B cell (primary cell): ENCODE measurements around the gene PARD3. TPM values are rescaled to one million over a fixed set of nuclear protein-coding genes. Genes with fewer than 3 reads are reported as not detected.

ENCODE experiments used
- ATAC-seq: fragments of 200-7000 bp; cut with Tn5 transposase; one replicate; pipeline ENCODE4 v1.10.0; 2021; ENCODE audit warnings: low read depth, mild to moderate bottlenecking, moderate number of reproducible peaks, moderate library complexity
- CTCF ChIA-PET: fragments of 350-600 bp; sonication (Branson Sonifier 250); formaldehyde crosslinking; loops from one replicate; lab custom pipeline; 2021; ENCODE audit warnings: antibody characterized with exemption, inconsistent platforms; lab: Charles Lee
- POLR2A ChIA-PET: fragments of 350-600 bp; sonication (Branson Sonifier 250); formaldehyde crosslinking; loops from one replicate; lab custom pipeline; 2021; ENCODE audit warnings: antibody characterized with exemption; lab: Charles Lee
- DNase-seq: peaks from one replicate; pipeline ENCODE4 v3.0.0; 2013
- H2AFZ ChIP-seq: 2 replicates; pipeline ENCODE4 v1.6.1; 2012; ENCODE audit warnings: mild to moderate bottlenecking, low read depth, low read length; ENCODE audit not compliant: insufficient read depth, poor library complexity, severe bottlenecking
- H3K27ac ChIP-seq, 2 donors: 1 replicate in 1 of 2; 2 replicates in 1 of 2; pipeline ENCODE4 v1.5.1; 2012 to 2013; ENCODE audit warnings: low read length in 2 of 2, mild to moderate bottlenecking in 2 of 2, moderate library complexity in 1 of 2
- H3K27me3 ChIP-seq, 4 experiments: fragments of 200-600 bp in 1 of 4; sonication (generic) in 1 of 4; replicated peaks in 1 of 4; 1 replicate in 2 of 4; 2 replicates in 2 of 4; pipeline versions ENCODE4 v1.6.1 to v1.7.0; 2013 to 2016; ENCODE audit warnings: low read length in 3 of 4, mild to moderate bottlenecking in 2 of 4, mixed read lengths in 1 of 4, moderate library complexity in 1 of 4; ENCODE audit not compliant: insufficient read depth in 4 of 4, control insufficient read depth in 3 of 4; ENCODE audit errors: control extremely low read depth in 1 of 4
- H3K36me3 ChIP-seq, 2 experiments: replicated peaks in 1 of 2; 1 replicate in 1 of 2; 2 replicates in 1 of 2; pipeline versions ENCODE4 v1.6.1 to v1.7.1; 2013; ENCODE audit warnings: low read length in 1 of 2; ENCODE audit not compliant: insufficient read depth in 2 of 2, control insufficient read depth in 1 of 2; ENCODE audit errors: control extremely low read depth in 1 of 2, extremely low read depth in 1 of 2
- H3K4me1 ChIP-seq, 2 donors: fragments of 200-600 bp in 1 of 2; sonication (generic) in 1 of 2; 1 replicate in 1 of 2; 2 replicates in 1 of 2; pipeline versions ENCODE4 v1.5.1 to v1.6.1; 2013 to 2017; ENCODE audit warnings: low read length in 2 of 2; ENCODE audit not compliant: control insufficient read depth in 2 of 2, insufficient read depth in 2 of 2
- H3K4me2 ChIP-seq: replicated peaks from 2 replicates; pipeline ENCODE3; 2012; ENCODE audit warnings: mild to moderate bottlenecking, low read depth, low read length; ENCODE audit not compliant: poor library complexity, severe bottlenecking
- H3K4me3 ChIP-seq, 5 experiments: fragments of 200-600 bp in 1 of 5; sonication (generic) in 1 of 5; 1 replicate in 3 of 5; 2 replicates in 2 of 5; pipeline versions ENCODE4 v1.5.1 to v1.7.0; 2011 to 2016; ENCODE audit warnings: low read length in 4 of 5, mild to moderate bottlenecking in 4 of 5, low read depth in 2 of 5, control low read depth in 1 of 5, moderate library complexity in 1 of 5; ENCODE audit not compliant: insufficient read depth in 1 of 5; ENCODE audit errors: control extremely low read depth in 1 of 5, extremely low read depth in 1 of 5
- H3K79me2 ChIP-seq: fragments of 200-600 bp; sonication (generic); one replicate; pipeline ENCODE4 v1.6.0; 2016; ENCODE audit warnings: low read length; ENCODE audit not compliant: control insufficient read depth, insufficient read depth
- H3K9ac ChIP-seq: fragments of 200-600 bp; sonication (generic); 2 replicates; pipeline ENCODE4 v1.6.1; 2017; ENCODE audit warnings: mild to moderate bottlenecking, low read length, moderate library complexity
- H3K9me3 ChIP-seq, 3 donors: one replicate each; pipeline versions ENCODE4 v1.6.1 to v1.7.1; 2013; ENCODE audit warnings: low read length in 2 of 3; ENCODE audit not compliant: control insufficient read depth in 2 of 3, insufficient read depth in 1 of 3; ENCODE audit errors: control extremely low read depth in 1 of 3
- H4K20me1 ChIP-seq: 2 replicates; pipeline ENCODE4 v1.6.0; 2012; ENCODE audit warnings: mild to moderate bottlenecking, low read length; ENCODE audit not compliant: insufficient read depth, control insufficient read depth, poor library complexity, severe bottlenecking
- H3K27ac Mint-ChIP-seq: one replicate; pipeline ENCODE4 v1.8.0; 2021; ENCODE audit warnings: mixed read lengths
- H3K27me3 Mint-ChIP-seq: one replicate; pipeline ENCODE4 v1.8.0; 2021; ENCODE audit warnings: mixed read lengths
- H3K4me1 Mint-ChIP-seq: one replicate; pipeline ENCODE4 v1.8.0; 2021; ENCODE audit warnings: mixed read lengths
- H3K4me3 Mint-ChIP-seq: one replicate; pipeline ENCODE4 v1.8.0; 2021; ENCODE audit warnings: mixed read lengths
- H3K9me3 Mint-ChIP-seq: one replicate; pipeline ENCODE4 v1.8.0; 2022; ENCODE audit warnings: mixed read lengths; ENCODE audit not compliant: insufficient read depth
- CTCF ChIP-seq: fragments of 200-600 bp; IDR thresholded peaks from one replicate; pipeline ENCODE4 v1.8.0; 2022; ENCODE audit warnings: antibody characterized with exemption, mild to moderate bottlenecking
- EZH2 ChIP-seq: IDR thresholded peaks from 2 replicates; pipeline ENCODE4 v1.6.1; 2012; ENCODE audit warnings: borderline replicate concordance, low read depth, mild to moderate bottlenecking, moderate library complexity, low read length; ENCODE audit not compliant: insufficient read depth, poor library complexity, severe bottlenecking
- WGBS: methylation state at CpG from one replicate; pipeline ENCODE4 v1.1.5; 2013; ENCODE audit warnings: missing lambda C conversion rate; ENCODE audit not compliant: insufficient coverage; 5-methylcytosine and 5-hydroxymethylcytosine counted together
- intact Hi-C: fragments of 100-400 bp; cut with micrococcal nuclease; formaldehyde crosslinking; loops from one replicate; pipeline ENCODE4 v1.10.0; 2022
- polyA plus RNA-seq: library from polyadenylated mRNA; depleted of rRNA; stranded (reverse); fragments of >200 nt; gene quantifications from 2 replicates; pipeline ENCODE4 v1.2.3, GENCODE V29; 2012
- total RNA-seq, 2 donors: library from RNA; stranded (reverse); fragments of 120-200 nt in 1 of 2; gene quantifications; 1 replicate in 1 of 2; 2 replicates in 1 of 2; pipeline versions ENCODE4 v1.2.3 to v1.2.4, GENCODE V29; 2013 to 2022

PARD3 gene
- total and polyA plus RNA-seq, 2 donors (not counting 1 experiment from before 2014, with no cell fraction given), result not detected

GRCh38 chr10:34222359-34222758, 592.7 kb downstream of the PARD3 start:
- POLR2A ChIA-PET, result no interaction called here
- TF ChIP-seq CTCF (no peak), EZH2 (no peak)

GRCh38 chr10:34219753-34220548, 595.1 kb downstream of the PARD3 start:
- POLR2A ChIA-PET, result no interaction called here
- no peaks in the 10 kb centered on the region for H3K27me3 Mint-ChIP-seq
- TF ChIP-seq CTCF, result no peak
- no peak for TF ChIP-seq EZH2
- no peak overlapping the region for H3K9ac ChIP-seq
- no peaks in the 10 kb centered on the region for H3K9me3 Mint-ChIP-seq
- no peak overlapping the region for H3K27ac Mint-ChIP-seq
- no peak overlapping the region for H2AFZ ChIP-seq
- WGBS, result 100% methylated on average over 2 of the region's 10 CpGs
- no peaks in the 10 kb centered on the region for H3K9me3 ChIP-seq
- no peaks in the 10 kb centered on the region for H3K36me3 ChIP-seq
- H3K4me2 ChIP-seq, result no peak overlapping the region
- DNase-seq (no peak), ATAC-seq (no peak)
- no peak overlapping the region for H3K27ac ChIP-seq
- H3K4me3 Mint-ChIP-seq, result no peak overlapping the region
- H3K79me2 ChIP-seq, result no peaks in the 10 kb centered on the region
- no peak overlapping the region for H3K4me3 ChIP-seq
- H3K4me1 ChIP-seq, result no peaks in the 10 kb centered on the region
- CTCF ChIA-PET, result no interaction called here
- no peaks in the 10 kb centered on the region for H4K20me1 ChIP-seq
- intact Hi-C loops, result no loop called here
- no peaks in the 10 kb centered on the region for H3K4me1 Mint-ChIP-seq
- no peaks in the 10 kb centered on the region for H3K27me3 ChIP-seq

More at GRCh38 chr10:34222359-34222758, 592.7 kb downstream of the PARD3 start:
- no peaks in the 10 kb centered on the region for H3K27me3 ChIP-seq
- H3K4me3 ChIP-seq, result no peak overlapping the region
- no peaks in the 10 kb centered on the region for H3K4me1 ChIP-seq
- DNase-seq (no peak), ATAC-seq (no peak)
- no peaks in the 10 kb centered on the region for H3K79me2 ChIP-seq
- no peaks in the 10 kb centered on the region for H4K20me1 ChIP-seq
- intact Hi-C loops, result no loop called here
- no peaks in the 10 kb centered on the region for H3K4me1 Mint-ChIP-seq
- CTCF ChIA-PET, result no interaction called here
- no peaks in the 10 kb centered on the region for H3K27me3 Mint-ChIP-seq
- H3K36me3 ChIP-seq, result no peaks in the 10 kb centered on the region
- WGBS, result 90% methylated on average over 4 of the region's 4 CpGs
- no peaks in the 10 kb centered on the region for H3K9me3 Mint-ChIP-seq
- H3K27ac Mint-ChIP-seq, result no peak overlapping the region
- no peak overlapping the region for H2AFZ ChIP-seq
- H3K27ac ChIP-seq, result no peak overlapping the region
- H3K4me2 ChIP-seq, result no peak overlapping the region
- H3K9me3 ChIP-seq, result peaks cover 0 to 3% (median 1%) of the 10 kb centered on the region in 3 donors
- no peak overlapping the region for H3K9ac ChIP-seq
- H3K4me3 Mint-ChIP-seq, result no peak overlapping the region
